Stimulated activated CD4-positive, alpha-beta T cell treated with anti-CD3 and anti-CD28 coated beads, TNF-alpha, amount 100 ng/mL, for 48 hours (primary cell): ENCODE measurements around the gene TMEM258.

Experiments used
- DNase-seq, 3 donors: peaks; one replicate each; pipeline ENCODE4 v3.0.0-alpha.2; 2020; ENCODE audit warnings: low read depth in 3 of 3

TMEM258 gene

DNA sequence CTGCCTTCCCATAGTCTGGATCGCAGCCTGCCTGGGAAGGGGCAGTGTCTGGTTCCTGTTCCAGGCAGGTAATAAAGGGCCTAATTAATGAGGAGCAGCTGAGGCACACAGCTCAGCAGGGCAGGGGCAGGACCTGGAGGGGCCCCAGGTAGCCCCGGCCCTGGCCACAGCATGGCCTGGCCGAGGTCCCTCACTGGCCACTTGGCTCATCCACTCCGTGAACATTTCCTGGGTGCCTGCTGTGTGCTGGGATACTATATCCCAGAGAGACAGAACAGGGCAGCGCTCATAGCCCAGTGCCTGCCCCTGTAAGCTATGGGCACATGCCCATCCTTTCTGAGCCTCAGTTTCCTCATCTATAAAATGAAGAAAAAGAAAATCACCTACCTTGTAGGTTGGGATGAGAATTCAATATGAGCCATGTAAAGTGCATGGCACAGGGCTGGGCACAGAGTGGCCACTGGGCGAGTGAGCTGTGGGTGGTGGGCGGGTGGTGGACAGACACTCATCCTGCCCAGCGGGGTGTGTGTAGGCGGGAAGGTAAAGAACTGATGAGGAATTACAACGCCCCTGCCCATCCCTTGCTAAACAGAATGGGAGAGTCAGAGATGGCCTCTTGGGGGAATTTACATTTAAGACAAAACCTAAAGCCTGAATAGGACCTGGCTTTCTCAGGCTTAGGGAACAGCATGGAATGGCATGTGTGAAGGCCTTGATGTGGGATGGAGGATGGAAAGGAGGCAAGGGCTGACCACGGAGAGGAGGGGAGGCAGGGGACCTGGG, 30.8 kb downstream of the TMEM258 start:
- DNase-seq: no peak

DNA sequence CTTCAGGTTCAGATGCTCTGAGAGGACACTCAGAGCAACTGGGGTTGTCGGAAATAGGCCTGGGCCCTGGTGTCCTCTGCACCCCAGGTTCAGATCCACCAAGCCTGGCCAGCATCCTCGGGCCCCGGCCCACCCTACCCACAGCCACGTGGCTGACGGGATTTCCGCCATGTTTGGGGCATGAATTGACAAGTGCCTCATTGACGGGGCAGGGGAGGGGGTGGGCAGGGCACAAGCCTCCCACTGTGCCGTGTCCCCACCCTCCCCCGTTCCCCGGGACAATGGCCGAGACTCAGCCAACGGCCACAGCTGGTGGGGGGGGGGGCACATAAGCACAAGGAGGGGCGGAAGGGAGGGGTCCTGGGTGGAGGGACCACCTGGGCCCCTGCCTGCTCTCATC, 31.5 kb downstream of the TMEM258 start:
- DNase-seq: no peak

DNA sequence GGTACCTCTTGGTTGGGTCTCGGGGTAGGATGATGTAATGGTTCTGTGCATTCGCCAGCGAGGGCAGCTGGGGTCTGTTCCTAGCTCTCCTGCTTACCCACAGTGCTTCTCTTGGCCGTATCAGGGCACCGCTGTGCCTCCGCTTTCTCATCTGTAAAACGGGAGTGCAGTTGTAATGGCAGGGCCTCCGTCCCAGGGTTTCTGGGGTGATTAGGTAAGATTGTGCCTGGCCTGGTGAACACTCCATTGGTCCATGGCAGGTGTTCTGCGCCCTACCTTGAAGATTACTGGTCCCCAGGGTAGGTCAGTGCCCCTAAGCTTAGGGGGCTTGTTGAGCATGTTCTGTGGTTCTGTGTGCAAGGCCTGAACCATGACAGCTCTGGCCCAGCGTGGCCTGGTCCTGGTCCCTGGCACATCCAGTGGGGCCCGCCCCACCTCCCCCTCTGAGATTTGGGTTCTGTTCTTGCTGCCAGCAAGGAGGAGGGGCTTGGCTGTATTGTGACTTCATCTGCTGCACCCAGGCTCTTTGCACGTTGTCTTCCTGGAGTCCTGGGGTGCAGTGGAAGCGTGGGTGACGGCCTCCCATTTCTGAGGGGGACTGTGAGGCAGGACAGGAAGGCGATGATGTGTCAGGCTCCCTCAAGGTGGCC, 35.1 kb downstream of the TMEM258 start:
- DNase-seq: no peak

DNA sequence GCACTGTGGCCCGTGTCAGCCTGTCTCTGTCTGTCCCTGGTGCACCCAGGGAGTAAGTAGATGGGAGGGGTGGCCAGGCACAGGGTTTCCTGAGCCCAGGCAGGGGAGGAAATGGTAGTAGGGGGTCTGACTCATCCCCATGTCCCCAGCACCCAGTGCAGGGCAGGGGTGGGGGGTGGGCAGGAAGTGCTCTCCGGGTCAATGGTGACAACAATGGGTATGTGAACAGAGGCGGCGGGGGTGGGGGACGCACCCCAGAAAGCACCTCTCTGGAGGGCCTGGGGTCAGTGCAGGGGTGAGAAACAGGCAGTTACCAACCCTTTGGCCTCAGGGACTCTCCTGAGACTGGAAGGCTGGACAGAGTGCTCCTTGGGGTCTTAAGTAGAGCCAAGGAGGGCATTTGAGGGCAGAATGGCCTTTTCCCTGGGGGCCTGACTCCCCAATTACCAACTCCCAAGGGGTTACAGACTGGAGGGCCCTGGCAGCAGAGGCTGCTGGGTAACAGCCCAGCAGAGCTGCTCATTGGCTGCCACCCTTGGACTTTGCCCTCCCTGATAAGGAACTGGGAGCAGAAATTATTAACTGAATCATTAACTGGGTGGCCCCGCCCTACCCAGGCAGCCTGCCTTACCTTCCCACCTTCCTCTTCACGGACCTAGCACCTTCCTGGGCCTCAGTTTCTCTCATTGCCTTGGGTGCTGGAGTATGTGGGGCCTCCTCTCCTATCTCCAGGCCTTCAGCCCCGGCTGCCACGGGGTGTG, 35.8 kb downstream of the TMEM258 start:
- no peak for DNase-seq

DNA sequence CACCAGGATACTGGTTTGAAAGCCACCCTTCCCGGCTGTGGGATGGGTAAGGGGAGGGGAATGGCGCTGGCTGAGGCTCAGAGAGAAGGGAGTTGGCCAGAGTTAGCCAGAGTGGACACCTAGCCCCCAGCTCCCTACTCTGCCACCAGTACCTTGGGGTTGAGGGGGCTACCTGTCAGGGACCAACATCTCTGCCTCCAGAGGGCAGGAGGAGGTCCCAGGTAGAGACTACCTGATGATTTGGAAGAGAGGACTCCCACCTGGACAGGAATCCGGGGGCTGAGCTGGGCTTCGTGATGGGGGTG, 36.3 kb downstream of the TMEM258 start:
- DNase-seq: no peak

DNA sequence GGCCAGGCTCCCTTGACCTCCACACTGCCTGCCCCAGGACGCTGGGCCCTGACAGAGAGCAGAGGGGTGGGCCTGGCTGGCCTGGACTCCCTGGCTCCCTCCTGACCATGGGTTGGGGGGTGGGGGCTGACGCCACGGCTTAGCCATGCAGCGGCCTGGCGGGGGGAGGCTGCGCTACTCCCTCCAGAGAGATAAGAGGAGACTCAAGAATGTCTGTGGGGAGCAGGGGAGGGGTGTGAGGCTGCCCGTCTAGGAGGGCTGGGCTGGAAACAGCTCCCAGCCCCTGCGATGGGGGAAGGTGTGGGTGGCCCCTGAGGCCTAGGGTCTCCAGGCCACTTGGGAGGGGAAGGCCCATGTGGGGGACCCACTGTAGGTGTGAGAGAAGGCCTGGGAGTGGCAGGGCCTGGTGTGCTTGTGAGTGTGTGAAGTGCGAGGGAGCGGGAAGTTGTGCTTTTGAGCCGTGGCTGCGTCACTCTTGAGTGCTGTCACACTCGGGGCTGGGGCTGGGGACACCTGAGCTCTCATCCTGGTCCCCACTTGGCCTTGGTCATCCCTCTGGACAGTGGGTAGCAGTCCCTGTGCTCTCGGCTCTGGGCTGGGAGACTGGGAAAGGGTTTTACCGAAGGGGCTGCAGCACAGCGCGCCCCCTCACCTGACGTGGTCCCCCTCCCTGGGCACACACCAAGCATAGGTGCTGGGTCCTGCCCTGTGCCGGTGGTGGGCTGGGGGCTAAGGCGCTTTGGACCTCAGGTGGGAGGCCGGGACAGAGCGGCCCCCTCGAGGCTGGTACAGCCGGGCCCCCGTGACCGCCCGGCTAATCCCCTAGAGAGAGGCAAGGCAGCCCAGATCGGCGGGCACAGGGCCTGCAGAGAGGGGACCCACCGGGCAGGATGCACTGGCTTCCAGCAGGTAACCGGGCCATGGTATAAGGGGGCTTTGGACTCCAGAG, 37.6 kb downstream of the TMEM258 start:
- DNase-seq: no peak

DNA sequence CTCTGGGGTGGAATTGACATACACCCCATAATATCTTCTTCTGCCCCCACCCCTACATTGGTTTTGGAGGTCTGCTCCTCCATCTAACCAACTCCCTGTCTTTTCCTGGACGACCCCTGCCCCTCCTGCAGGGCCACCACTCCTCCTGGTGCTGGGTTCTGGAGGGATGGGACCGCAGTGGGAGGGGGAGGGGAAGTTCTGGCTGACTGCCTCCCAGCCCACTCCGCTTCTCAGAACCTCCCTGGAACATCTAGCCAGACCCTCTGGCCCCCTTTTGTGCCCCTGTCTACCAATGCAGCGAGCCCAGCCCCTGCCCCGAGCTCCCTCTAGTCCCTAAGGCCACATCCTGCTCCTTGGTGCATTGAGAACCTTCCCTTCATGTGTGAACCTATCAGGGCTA, 38.7 kb downstream of the TMEM258 start:
- no peak for DNase-seq

DNA sequence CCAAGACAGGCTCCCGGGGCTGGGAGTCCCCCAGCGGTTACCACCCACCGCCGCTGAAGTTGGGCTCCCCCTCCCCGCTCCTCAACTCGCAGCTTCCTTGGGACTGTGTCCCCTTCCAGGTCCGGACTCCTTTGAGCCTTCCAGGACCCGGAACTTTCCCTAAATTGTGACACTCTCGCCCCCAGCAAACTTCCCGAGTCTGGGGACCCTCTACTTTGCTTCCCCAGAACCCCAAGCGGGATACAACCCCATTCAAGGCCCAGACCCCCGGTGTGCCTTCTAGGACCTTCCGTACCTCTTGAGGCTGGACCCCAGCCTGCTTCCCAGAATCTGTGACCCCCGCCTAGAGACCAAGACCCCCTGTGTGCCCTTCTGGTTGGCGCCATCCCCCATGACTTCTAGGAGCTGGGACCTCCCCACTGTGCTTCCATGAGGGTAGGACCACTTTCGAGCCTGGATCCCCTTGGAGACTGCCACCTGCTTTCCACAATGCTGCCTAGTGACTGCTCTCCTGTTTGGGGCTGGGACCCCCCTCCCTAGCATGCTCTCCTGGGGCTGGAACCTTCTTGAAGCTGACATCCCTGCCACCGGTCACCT, 39.4 kb downstream of the TMEM258 start:
- DNase-seq: no peak

DNA sequence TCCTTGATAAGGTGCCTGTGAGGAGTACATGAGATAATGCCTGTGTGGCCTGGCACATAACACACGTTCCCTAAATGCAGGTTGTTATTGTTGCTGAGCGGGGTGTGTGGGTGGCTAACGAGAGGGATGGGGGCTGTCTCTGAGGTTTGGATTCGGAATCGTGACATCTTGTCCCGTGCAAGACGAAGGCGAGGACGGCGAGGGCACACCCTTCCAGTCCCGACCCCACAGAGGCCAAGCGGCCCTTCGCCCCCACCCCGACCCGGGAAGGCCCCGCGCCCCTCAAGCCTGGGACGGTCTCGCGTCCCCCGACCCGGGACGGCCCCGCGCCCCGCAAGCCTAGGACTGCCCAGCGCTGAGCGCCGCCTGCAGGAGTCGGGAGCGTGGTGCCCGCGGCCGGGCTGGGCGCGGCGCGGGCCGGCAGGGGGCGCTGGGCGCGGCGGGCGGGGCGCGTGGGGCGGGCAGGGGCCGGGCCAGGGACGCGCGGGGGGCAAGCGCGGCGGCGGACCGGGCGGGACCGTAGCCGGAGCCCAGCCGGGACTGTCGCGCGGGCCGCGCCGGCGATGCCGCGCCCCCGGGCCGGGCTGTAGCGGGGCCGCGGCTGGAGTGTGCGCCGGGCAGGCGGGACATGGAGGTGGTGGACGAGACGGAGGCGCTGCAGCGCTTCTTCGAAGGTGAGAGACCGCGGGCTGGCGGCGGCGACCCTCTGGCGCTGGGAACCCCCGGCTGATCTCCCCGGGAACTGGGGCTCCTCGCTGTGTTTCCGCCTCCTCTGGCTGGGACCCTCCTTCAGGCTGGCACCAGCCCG, 40.1 kb downstream of the TMEM258 start, which contains the start of gene MYRF:
Gene MYRF, plus strand, starts transcription at position 520 of the 808 bp plus-strand sequence. Its CDS starts 109 bp downstream, at position 629.
- peak; percentile 22 to 45 (median 23) for DNase-seq

DNA sequence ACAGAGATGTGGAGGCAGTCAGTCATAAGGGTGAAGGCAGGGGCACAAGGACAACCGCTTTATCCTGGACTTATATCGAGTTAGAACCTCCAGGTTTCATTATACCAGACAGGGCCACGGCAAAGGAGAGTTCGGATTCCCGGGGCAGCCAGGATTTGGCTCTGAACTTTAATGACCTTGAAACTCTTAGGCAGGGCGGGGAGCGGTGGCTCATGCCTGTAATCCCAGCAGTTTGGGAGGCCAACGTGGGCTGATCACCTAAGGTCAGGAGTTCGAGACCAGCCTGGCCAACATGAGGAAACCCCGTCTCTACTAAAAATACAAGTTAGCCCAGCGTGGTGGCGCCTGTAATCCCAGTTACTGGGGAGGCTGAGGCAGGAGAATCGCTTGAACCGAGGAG, 41.0 kb downstream of the TMEM258 start:
- DNase-seq: no peak

DNA sequence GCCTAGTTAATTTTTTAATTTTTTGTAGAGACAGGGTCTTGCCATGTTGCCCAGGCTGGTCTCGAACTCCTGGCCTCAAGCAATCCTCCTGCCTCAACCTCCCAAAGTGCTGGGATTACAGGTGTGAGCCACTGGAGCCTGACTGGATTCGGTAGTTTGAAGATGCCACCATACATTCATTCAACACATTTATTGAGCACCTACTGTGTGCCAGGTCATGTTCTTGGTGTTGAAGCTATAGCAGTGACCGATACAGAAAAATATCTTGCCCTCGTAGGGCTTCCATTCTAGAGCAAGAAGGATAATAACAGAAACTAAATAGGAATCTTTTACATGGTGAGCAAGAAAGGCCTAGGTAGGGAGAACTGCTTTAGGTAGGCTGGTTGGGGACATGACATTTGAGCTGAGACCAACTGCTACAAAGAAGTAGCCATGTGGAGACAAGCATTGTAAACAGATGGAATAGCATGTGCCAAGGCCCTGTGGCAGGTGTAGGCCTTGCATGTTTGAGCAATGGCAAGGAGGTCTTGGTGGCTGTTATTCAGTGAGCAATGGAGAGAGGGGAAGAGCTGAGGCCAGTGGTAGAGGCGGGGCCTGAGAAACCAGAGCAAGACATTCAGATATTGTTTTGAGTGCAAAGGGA, 41.6 kb downstream of the TMEM258 start:
- DNase-seq: no peak

DNA sequence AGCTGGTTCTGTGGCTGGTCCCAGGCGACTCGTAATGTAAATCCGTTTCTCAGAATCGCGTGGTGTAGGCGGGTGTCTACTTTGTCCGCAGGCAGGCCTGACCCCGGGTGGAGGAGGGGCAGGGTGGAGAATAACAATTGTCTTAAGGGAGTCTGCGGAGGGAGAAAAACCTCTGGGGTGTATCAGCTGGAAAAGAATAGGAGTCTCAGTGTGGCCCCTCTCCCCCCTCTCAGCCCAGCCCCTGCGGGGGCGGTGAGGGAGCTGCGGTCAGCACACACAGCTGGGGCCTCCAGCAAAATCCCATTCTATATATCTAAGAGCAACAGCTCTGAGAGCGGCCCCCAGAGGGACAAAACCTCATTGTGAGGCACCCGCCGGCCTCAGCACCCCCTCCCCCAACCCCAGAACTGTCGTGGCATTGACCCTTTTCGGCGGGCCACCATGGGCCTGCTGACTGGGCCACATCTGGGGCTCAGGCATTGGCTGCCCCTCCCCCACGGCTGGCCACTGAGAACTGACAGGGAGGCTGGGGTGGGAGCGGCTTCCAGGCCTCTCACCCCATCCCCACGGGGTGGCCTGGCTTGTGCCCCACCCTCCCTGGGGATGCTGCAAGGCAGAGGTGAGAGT, 42.7 kb downstream of the TMEM258 start:
- no peak for DNase-seq

DNA sequence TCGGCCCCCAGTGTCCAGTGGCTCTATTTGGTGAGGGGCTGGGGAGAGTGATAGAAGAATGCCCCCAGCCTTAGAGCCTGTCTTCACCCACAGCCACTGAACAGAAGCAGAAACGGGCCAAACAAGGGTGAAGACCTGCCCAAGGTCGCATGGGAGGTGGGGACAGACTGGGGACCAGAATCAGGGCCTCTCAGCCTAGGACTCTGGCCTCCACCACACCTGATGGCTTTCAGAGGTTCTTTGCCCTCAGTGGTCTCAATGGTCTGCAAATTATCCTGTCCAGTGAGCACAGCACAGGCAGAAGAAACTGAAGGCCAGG, 44.5 kb downstream of the TMEM258 start:
- no peak for DNase-seq

DNA sequence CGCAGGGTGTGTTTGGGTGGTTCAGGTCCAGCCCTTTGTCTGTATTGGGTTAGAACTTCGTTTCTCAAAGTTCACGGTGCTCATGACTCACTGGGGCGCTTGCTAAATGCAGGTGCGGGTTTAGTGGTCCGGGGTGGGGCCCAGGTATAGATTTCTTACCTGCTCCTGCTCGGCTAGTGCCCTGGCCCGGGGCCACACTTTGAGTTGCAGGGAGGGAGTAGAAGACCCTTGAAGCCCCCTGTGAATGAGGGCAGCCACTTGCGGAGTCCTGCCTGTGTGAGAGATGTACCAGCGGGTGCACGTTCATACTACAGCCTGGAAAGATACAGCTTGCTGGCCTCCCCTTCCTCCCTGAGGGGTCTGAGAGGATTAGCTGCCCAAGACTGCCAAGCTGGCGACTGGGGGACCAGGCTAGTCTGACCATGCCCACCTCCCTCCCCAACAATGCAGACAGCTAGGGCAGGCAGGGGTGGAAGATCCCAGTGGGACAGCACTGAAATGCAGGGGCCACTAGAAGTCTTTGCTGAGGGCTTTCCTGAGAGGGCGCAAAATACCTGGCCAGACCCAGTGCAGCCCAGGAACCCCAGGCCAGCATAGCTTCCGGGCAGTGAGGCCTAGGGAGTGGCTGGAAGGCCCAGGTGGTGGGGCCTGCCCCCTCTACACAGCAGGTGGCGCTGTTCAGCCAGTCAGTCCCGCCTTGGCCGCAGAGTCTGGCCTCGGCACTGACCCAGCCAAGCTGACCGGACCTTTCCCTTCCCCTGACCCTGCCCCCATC, 45.0 kb downstream of the TMEM258 start:
- no peak for DNase-seq

DNA sequence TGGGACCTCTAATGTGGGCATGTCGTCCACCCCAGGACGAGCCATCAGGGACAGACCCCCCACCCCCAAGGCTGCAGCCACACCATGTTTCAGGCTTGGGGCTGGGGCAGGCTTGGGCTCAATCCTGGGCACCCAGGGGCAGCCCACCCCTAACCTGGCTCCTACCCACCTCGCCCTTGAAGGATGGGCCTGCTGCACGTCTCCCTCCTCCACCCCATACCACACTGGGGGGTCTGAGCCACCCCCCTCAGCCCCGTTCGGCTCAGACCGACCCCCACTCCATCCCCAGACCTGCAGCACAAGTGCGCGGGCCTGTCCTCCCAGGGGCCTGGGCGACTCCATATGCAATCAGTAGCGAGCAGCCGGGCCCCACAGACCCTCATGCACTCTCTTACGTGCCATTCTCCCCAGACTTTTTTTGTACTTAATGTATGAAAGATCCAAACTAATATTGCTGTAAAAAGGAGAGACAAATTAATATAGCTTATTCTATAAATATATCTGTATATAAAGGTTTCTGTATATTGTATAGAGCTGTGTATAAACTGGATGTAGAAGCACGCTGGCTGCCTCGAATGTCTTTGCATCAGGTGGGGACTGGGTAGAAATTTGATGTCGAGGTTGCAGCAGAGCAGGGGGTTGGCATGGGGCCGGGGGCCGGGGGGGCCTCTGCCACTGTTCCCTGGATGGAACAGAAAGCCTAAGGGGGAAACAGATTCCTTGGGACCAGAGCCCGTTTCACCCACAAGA, 45.8 kb downstream of the TMEM258 start:
- no peak for DNase-seq

DNA sequence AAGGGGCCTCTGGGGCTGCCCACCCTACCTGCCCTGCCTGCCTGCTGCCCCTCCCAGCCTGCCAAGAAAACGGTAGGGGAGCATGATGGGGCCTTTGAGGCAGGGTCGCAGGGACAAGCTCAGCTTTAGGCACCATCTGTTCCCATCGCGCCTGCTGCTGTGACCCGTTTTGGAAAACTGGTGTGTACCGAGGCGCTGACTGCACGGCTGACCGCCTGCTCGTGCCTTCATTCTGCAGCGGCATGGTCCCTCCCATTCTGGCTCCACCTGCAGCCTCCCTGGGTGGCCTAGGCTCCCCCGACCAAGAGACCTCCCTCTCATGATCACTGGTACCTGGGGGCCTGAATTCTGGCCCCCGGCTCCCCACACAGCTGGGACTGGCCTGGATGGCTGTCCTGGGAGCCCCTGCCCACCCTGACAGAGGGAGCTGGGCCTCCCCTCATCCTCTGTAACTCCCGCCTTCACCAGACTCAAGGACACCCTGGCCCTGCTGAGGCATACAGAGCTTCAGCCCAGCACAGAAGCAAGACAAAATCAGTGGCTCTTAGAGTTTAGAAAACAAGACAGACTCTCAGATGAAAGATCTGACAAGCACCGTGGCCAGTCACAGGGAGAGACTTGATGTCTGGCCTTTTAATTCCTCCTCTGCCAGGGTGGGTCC, 46.5 kb downstream of the TMEM258 start:
- no peak for DNase-seq

DNA sequence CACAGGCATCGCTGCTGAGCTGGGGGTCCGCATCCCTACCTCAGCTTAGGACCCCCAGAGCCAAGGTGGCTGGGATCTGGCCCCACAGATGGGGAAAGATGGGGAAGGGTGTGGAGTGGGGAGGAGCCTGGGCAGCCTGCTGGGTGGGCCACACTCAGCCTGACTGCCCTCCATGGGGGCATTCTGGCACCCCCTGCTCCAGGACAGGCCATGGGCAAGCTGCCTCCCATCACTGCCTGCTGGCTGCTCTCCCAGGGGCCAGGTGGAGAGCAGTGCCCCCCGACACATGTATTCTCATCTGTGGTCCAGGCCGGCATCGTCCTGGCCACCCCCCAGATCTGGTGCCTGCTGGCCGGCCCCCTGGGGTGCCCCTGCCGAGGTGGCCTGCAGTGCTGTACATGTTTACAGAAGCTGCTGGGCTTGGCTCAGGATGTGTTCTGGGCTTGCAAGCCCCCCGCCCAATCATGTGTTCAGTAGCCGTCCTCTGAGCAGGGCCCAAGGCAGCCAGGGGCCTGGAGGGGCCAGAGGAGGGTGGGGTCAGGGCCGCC, 47.7 kb downstream of the TMEM258 start:
- no peak for DNase-seq
